H1 (cell line): ENCODE measurements around the gene SNX13. TPM values are rescaled to one million over a fixed set of nuclear protein-coding genes. Genes with fewer than 3 reads are reported as not detected.

ENCODE experiments used
- CTCF ChIA-PET: fragments of 300-600 bp; sonication (Branson Sonifier 250); formaldehyde crosslinking; loops from one replicate; lab custom pipeline; 2021; ENCODE audit not compliant: partially characterized antibody; lab: Charles Lee
- POLR2A ChIA-PET: fragments of 300-600 bp; sonication (Branson Sonifier 250); formaldehyde crosslinking; loops from one replicate; lab custom pipeline; 2021; ENCODE audit warnings: inconsistent platforms; ENCODE audit not compliant: partially characterized antibody; lab: Charles Lee
- DNase-seq, 2 experiments: peaks; one replicate each; pipeline versions ENCODE4 v3.0.0 to v3.0.0-alpha.2; 2010 to 2022; ENCODE audit warnings: low spot score in 2 of 2, low read depth in 1 of 2, mixed read lengths in 1 of 2
- FAIRE-seq: peaks from 2 replicates; lab custom pipeline; 2011; peaks lifted over from hg19 to GRCh38; lab: Jason Lieb, UNC
- H2AFZ ChIP-seq: 2 replicates; pipeline ENCODE4 v1.8.1; 2012; ENCODE audit warnings: low read length, inconsistent platforms
- H2AK5ac ChIP-seq: 2 replicates; pipeline ENCODE4 v1.6.1; 2013; ENCODE audit warnings: low read depth, low read length
- H2BK120ac ChIP-seq: replicated peaks from 2 replicates; pipeline ENCODE3; 2013; ENCODE audit warnings: low read depth, low read length, inconsistent platforms
- H2BK12ac ChIP-seq: 2 replicates; pipeline ENCODE4 v1.6.1; 2013; ENCODE audit warnings: low read depth, low read length
- H2BK15ac ChIP-seq: 2 replicates; pipeline ENCODE4 v1.6.1; 2013; ENCODE audit warnings: low read length
- H2BK20ac ChIP-seq: 2 replicates; pipeline ENCODE4 v1.6.1; 2013; ENCODE audit warnings: low read length
- H2BK5ac ChIP-seq: 2 replicates; pipeline ENCODE4 v1.6.1; 2013; ENCODE audit warnings: low read depth, low read length
- H3K14ac ChIP-seq: 2 replicates; pipeline ENCODE4 v1.6.1; 2013; ENCODE audit warnings: inconsistent platforms; ENCODE audit not compliant: insufficient read length
- H3K18ac ChIP-seq: 2 replicates; pipeline ENCODE4 v1.6.1; 2013; ENCODE audit warnings: low read length; ENCODE audit errors: extremely low read depth
- H3K23ac ChIP-seq: 2 replicates; pipeline ENCODE4 v1.6.1; 2013; ENCODE audit warnings: inconsistent platforms; ENCODE audit not compliant: insufficient read length
- H3K23me2 ChIP-seq: 2 replicates; pipeline ENCODE4 v1.6.1; 2013; ENCODE audit warnings: low read depth, low read length
- H3K27ac ChIP-seq: 2 replicates; pipeline ENCODE4 v1.6.1; 2011; ENCODE audit warnings: low read depth, low read length, inconsistent platforms
- H3K27me3 ChIP-seq, 4 experiments: replicated peaks in 1 of 4; 1 replicate in 1 of 4; 2 replicates in 3 of 4; pipeline versions ENCODE4 v1.6.1 to v1.8.1; 2011 to 2013; ENCODE audit warnings: low read length in 3 of 4, mild to moderate bottlenecking in 3 of 4, inconsistent platforms in 2 of 4, mixed read lengths in 2 of 4, moderate library complexity in 1 of 4; ENCODE audit not compliant: control insufficient read depth in 3 of 4, insufficient read depth in 3 of 4; ENCODE audit errors: extremely low read depth in 1 of 4
- H3K36me3 ChIP-seq, 4 experiments: 2 replicates each; pipeline versions ENCODE4 v1.6.1 to v1.8.1; 2011 to 2013; ENCODE audit warnings: mild to moderate bottlenecking in 4 of 4, low read length in 3 of 4, moderate library complexity in 2 of 4, control low read depth in 1 of 4, inconsistent platforms in 1 of 4; ENCODE audit not compliant: insufficient read depth in 4 of 4, control insufficient read depth in 2 of 4
- H3K4ac ChIP-seq: replicated peaks from 2 replicates; pipeline ENCODE3; 2013; ENCODE audit warnings: low read length, low read depth, mixed read lengths, inconsistent platforms; ENCODE audit not compliant: insufficient read length
- H3K4me1 ChIP-seq, 4 experiments: replicated peaks in 1 of 4; 1 replicate in 1 of 4; 2 replicates in 3 of 4; pipeline versions ENCODE4 v1.6.1 to v1.8.1; 2011 to 2013; ENCODE audit warnings: low read length in 3 of 4, inconsistent platforms in 2 of 4, mixed read lengths in 1 of 4; ENCODE audit not compliant: insufficient read depth in 4 of 4, control insufficient read depth in 3 of 4
- H3K4me2 ChIP-seq, 2 experiments: 2 replicates each; pipeline versions ENCODE4 v1.6.1 to v1.8.1; 2011 to 2013; ENCODE audit warnings: low read depth in 2 of 2, low read length in 2 of 2, control low read depth in 1 of 2, inconsistent platforms in 1 of 2, mild to moderate bottlenecking in 1 of 2; ENCODE audit not compliant: insufficient read depth in 1 of 2
- H3K4me3 ChIP-seq, 4 experiments: fragments of 200-600, 300-600 bp in 1 of 4; sonication (generic), shearing (Covaris generic), sonication (Bioruptor Twin) in 1 of 4; 2 replicates each; pipeline versions ENCODE4 v1.5.1 to v1.8.1; 2011 to 2016; ENCODE audit warnings: low read length in 4 of 4, low read depth in 3 of 4, control low read depth in 2 of 4, inconsistent platforms in 2 of 4, mild to moderate bottlenecking in 2 of 4, mixed read lengths in 1 of 4, moderate library complexity in 1 of 4; ENCODE audit not compliant: insufficient read depth in 2 of 4; ENCODE audit errors: extremely low read depth in 1 of 4
- H3K56ac ChIP-seq: replicated peaks from 2 replicates; pipeline ENCODE3; 2013; ENCODE audit warnings: low read depth, mild to moderate bottlenecking, mixed read lengths, low read length, inconsistent platforms; ENCODE audit not compliant: insufficient read length
- H3K79me1 ChIP-seq: 2 replicates; pipeline ENCODE4 v1.6.1; 2013; ENCODE audit warnings: low read depth, low read length, control low read depth
- H3K79me2 ChIP-seq, 2 experiments: 2 replicates each; pipeline versions ENCODE4 v1.6.1 to v1.8.1; 2012 to 2013; ENCODE audit warnings: low read length in 2 of 2, mild to moderate bottlenecking in 2 of 2, inconsistent platforms in 1 of 2; ENCODE audit not compliant: insufficient read depth in 2 of 2, control insufficient read depth in 1 of 2
- H3K9ac ChIP-seq, 4 experiments: replicated peaks in 1 of 4; 1 replicate in 1 of 4; 2 replicates in 3 of 4; pipeline versions ENCODE4 v1.6.1 to v1.8.1; 2011 to 2013; ENCODE audit warnings: low read depth in 3 of 4, low read length in 3 of 4, control low read depth in 2 of 4, mild to moderate bottlenecking in 2 of 4, moderate library complexity in 2 of 4, inconsistent platforms in 1 of 4; ENCODE audit errors: extremely low read depth in 1 of 4
- H3K9me3 ChIP-seq, 2 experiments: 2 replicates each; pipeline versions ENCODE4 v1.6.1 to v1.8.1; 2012 to 2013; ENCODE audit warnings: mild to moderate bottlenecking in 2 of 2, moderate library complexity in 2 of 2, control low read depth in 1 of 2, inconsistent platforms in 1 of 2, low read depth in 1 of 2, low read length in 1 of 2, mixed read lengths in 1 of 2; ENCODE audit not compliant: insufficient read depth in 2 of 2
- H4K20me1 ChIP-seq, 2 experiments: replicated peaks in 1 of 2; 2 replicates each; pipeline versions ENCODE3 to v1.8.1; 2011 to 2013; ENCODE audit warnings: inconsistent platforms in 2 of 2, low read length in 2 of 2, mild to moderate bottlenecking in 1 of 2; ENCODE audit not compliant: insufficient read depth in 2 of 2, control insufficient read depth in 1 of 2
- H4K5ac ChIP-seq: 2 replicates; pipeline ENCODE4 v1.6.1; 2013; ENCODE audit warnings: low read length, low read depth, mixed read lengths, inconsistent platforms; ENCODE audit not compliant: insufficient read length
- H4K8ac ChIP-seq: 2 replicates; pipeline ENCODE4 v1.8.0; 2013; ENCODE audit warnings: mild to moderate bottlenecking, moderate library complexity, low read length, inconsistent platforms; ENCODE audit not compliant: insufficient read depth; ENCODE audit errors: extremely low read depth
- H4K91ac ChIP-seq: replicated peaks from 2 replicates; pipeline ENCODE3; 2013; ENCODE audit warnings: low read length, mixed read lengths, inconsistent platforms; ENCODE audit not compliant: insufficient read length
- SP4 ChIP-seq: IDR thresholded peaks from 2 replicates; pipeline ENCODE4 v1.6.1; 2012; ENCODE audit warnings: low read length, inconsistent platforms
- WGBS, 2 experiments: shearing (Covaris generic) in 1 of 2; methylation state at CpG; one replicate each; pipeline versions ENCODE4 v1.1.6 to v1.1.7; 2013 to 2015; ENCODE audit warnings: low lambda C conversion rate in 2 of 2, mixed read lengths in 2 of 2, inconsistent platforms in 1 of 2, low coverage in 1 of 2, missing lambda C conversion rate in 1 of 2; ENCODE audit not compliant: insufficient replicate concordance in 2 of 2, insufficient coverage in 1 of 2, insufficient read length in 1 of 2; ENCODE audit errors: extremely low coverage in 1 of 2, missing lambda C conversion rate in 1 of 2; 5-methylcytosine and 5-hydroxymethylcytosine counted together
- polyA plus RNA-seq, 7 experiments: library from polyadenylated mRNA; depleted of rRNA in 3 of 7; stranded (reverse) in 5 of 7; unstranded in 2 of 7; fragments of >200 nt in 5 of 7; fragments of 200-250 nt in 2 of 7; gene quantifications; 1 replicate in 5 of 7; 2 replicates in 1 of 7; 4 replicates in 1 of 7; pipeline versions ENCODE4 v1.2.1 to v1.2.3, GENCODE V29; 2011 to 2013; ENCODE audit warnings: missing spikeins in 2 of 7, mixed read lengths in 2 of 7
- total RNA-seq: library from RNA; stranded (reverse); fragmentation: NEBNext Ultra II Directional; extraction: Animal tissue kit (Norgen Biotek cat#: 25700); gene quantifications from 2 replicates; pipeline ENCODE4 v1.2.1, GENCODE V29; 2021

Gene SNX13
- total and polyA plus RNA-seq, 2 of the 8 experiments (the other 6 are each of a cell fraction or from before 2014, with no cell fraction given), result 5.5 to 27.4 TPM

DNA sequence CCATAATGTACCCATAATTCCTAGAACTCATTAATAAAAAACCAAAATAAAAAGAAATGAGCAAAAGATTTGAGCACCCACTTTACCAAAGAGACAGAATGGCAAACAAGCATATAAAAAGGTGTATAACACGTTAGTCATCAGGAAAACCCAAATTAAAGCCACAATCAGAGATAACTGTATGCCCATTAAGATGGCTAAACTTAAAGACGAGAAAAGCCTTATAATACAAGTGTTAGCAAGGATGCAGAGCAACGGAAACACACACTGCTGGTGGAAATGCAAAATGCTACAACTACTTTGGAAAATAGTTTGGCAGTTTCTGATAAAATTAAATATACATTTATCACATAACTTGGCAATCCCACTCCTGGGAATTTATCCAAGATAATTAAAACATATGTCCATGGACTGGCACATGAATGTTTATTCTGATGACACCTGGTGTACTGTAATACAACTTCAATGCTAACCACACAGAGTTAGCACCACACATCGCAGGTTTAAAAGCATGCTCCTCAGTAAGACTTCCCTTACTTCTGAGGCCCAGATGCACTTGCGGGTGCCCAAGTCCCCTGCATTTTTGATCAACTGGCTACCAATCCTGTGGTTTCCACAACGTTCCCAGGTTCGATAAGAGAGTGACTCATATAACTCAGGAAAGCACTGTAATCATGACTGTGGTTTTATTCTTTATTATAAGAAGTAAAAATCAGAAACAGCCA lies 158.6 kb downstream of the SNX13 start:
- H3K23ac ChIP-seq, result no peak overlapping the region
- H2AK5ac ChIP-seq, result no peak overlapping the region
- H3K14ac ChIP-seq, result no peak overlapping the region
- no peak overlapping the region for H3K4me3 ChIP-seq
- no peak overlapping the region for H2BK20ac ChIP-seq
- H3K4me1 ChIP-seq, result no peaks in the 10 kb centered on the region
- no peak overlapping the region for H3K27ac ChIP-seq
- no peak overlapping the region for H4K5ac ChIP-seq
- no peaks in the 10 kb centered on the region for H3K79me2 ChIP-seq
- H2AFZ ChIP-seq, result no peak overlapping the region
- no peaks in the 10 kb centered on the region for H3K27me3 ChIP-seq
- no peak overlapping the region for H3K4ac ChIP-seq
- no peak overlapping the region for H2BK5ac ChIP-seq
- H3K23me2 ChIP-seq, result no peaks in the 10 kb centered on the region; the same call in 1 of the 2 replicates
- H3K79me1 ChIP-seq, result no peaks in the 10 kb centered on the region
- DNase-seq (no peak), FAIRE-seq (no peak)
- POLR2A ChIA-PET, result no interaction called here
- H3K9me3 ChIP-seq, result no peaks in the 10 kb centered on the region
- H4K8ac ChIP-seq, result no peak overlapping the region
- no peak overlapping the region for H3K56ac ChIP-seq
- 90% methylated on average over 7 of the region's 7 CpGs; no CpG with 5 or more reads in 1 of the 2 experiments for WGBS, 2 experiments
- no peak overlapping the region for H2BK15ac ChIP-seq
- no peak overlapping the region for H2BK120ac ChIP-seq
- no peak overlapping the region for H3K4me2 ChIP-seq
- H2BK12ac ChIP-seq, result no peak overlapping the region
- no peaks in the 10 kb centered on the region for H4K20me1 ChIP-seq
- CTCF ChIA-PET, result interaction anchor here (1.3 to 4.0 kb wide), 2 partner anchors 11 to 12 kb away, joined by 3 to 20 read pairs; no protein-coding TSS in a partner anchor
- H3K36me3 ChIP-seq, result no peaks in the 10 kb centered on the region
- no peak overlapping the region for H4K91ac ChIP-seq
- no peak overlapping the region for H3K18ac ChIP-seq
- H3K9ac ChIP-seq, result no peak overlapping the region
- TF ChIP-seq SP4, result no peak
